GM21360 (cell line): ENCODE results near the gene MEI4.
"Not testable (repeated sequence)": the region's sequence is repeated elsewhere in the genome, so short reads cannot be mapped to it uniquely, and the experiment has no call there.

ENCODE experiments used
- ATAC-seq: cut with Tn5 transposase; IDR thresholded peaks from one replicate; pipeline ENCODE4 v1.9.1; 2021; ENCODE audit warnings: mild to moderate bottlenecking, moderate library complexity; ENCODE audit not compliant: unreplicated experiment

The MEI4 gene

DNA sequence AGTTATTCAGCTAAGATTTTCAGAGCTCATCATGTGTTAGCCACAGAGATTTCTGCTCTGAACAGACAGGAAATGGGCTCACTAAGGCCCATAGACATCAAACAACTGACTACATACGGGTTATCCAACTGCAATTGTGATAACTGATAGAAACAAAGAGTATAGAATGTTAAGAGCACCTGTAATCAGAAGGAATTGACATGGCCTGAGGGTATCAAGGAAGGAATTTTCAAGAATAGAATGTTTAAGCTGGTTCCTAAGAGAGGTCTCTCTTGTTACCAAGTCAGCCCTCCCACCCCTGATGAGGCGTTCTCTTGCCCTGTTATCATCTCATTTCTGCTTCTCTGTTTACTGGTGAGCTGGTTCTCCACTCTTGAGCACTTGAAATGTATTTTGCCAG, at the start of gene MEI4:
Gene MEI4, plus strand, starts transcription at position 301 of the 400 bp plus-strand sequence. CDS start 37,633 bp downstream, outside the sequence.
- no peak for ATAC-seq

- no peak for ATAC-seq
These were observed 48.4 kb upstream of the MEI4 start for GRCh38 chr6:77604476-77604875.

DNA sequence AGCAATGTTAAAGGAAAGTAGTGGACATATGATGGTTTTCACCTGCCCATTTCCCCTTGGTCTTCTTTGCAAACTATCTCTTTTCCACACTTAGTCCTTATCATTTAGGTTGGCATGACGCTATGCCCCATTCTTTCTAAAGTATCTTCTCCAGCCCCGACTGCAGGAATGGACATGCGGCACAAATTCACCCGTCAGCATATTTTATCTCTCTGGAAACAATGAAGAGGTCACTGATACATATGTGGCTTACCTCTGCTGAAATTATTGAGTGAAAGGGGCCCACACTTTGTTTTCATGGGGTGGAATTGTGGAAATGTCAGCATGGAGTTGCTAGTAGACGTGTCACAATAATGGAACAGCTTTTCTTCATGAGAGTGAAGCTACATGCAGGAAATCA, 45.8 kb upstream of the MEI4 start:
- no peak for ATAC-seq

DNA sequence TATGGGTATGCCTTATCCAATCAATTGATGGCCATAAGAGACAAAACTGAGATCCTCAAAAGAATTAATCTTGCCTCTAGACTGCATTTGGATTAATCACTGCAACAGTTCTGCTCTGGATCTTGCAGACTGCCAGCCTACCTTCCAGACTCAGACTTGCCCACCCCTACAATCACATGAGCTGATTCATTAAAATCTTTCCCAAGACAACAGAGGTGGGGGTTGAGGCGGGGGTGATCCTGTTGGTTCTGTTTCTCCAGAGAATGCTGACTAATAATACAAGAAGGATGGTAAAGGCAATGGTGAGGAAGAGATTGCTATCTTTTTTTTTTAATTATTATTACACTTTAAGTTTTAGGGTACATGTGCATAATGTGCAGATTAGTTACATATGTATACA, 43.7 kb upstream of the MEI4 start:
- no peak for ATAC-seq

- no peak for ATAC-seq
These were observed 33.7 kb upstream of the MEI4 start for GRCh38 chr6:77619114-77619513.

- peak; percentile 57 for ATAC-seq
These were observed 32.5 kb upstream of the MEI4 start for GRCh38 chr6:77620278-77620882.

GRCh38 chr6:77624515-77624914, 28.3 kb upstream of the MEI4 start:
- no peak for ATAC-seq

DNA sequence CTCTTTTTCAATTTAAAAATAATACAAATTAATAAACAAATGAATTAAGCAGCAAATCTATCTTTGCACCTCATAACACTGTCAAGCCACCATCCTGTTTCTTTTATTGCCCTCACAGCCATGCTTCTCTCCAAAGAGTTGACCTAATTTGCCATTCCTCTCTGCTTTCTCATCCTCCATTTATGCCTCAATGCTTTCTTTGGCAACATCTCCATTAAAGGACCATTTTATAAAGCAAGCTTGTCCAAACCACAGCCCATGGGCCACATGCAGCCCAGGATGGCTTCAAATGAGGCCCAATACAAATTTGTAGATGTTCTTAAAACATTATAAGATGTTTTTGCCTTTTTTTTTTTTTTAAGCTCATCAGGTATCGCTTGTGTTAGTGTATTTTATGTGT, 26.4 kb upstream of the MEI4 start:
- ATAC-seq = no peak

- no peak for ATAC-seq
These were observed 22.8 kb upstream of the MEI4 start for GRCh38 chr6:77630014-77630413.

DNA sequence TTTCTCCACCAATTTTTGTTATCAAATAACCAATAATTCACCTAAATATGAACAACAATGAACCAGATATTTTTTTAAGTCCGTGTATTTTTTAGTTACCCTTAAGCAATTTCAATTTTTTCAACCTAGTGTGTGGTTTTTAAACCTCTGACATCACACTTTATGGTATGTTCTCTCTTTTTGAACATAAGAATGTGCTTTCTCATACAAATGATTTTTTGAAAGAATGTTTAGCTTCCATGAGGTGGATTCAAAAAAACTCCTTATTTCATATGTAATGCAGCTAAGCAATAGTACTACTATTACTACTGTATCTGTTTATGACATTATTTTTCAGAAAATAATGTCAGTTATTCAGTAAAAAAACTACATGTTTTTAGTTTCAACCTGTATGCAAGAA, 19.4 kb upstream of the MEI4 start:
- ATAC-seq = no peak

- no peak for ATAC-seq
These were observed 18.7 kb upstream of the MEI4 start for GRCh38 chr6:77633993-77634715.

DNA sequence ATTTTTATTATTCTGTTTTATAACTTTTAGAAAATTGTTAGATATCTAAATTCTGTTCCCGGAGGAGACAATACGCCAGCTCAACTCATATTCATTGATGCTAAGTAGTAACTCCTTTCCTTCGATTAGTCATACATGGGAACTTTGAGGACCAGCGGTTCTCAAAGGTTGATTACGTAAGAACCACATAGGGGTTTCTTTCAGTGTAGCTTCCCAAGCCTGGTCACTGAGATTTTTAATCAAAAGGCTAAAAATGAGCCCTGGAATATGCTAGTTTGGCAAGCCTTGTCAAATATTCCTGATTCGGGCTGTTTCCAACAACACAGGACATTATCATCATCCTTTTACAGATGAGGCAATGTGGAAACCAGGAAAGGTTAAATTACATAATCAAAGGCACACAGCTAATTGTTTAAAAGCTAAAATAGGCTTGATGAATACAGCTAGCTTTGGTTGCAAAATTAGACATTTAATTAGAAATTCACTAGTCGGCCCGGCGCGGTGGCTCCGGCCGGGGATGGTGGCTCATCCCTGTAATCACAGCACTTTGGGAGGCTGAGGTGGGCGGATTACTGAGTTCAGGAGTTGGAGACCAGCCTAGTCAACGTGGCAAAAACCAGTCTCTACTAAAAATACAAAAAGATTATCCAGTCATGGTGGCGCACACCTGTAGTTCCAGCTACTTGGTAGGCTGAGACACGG, 14.6 kb upstream of the MEI4 start:
- ATAC-seq = no peak

DNA sequence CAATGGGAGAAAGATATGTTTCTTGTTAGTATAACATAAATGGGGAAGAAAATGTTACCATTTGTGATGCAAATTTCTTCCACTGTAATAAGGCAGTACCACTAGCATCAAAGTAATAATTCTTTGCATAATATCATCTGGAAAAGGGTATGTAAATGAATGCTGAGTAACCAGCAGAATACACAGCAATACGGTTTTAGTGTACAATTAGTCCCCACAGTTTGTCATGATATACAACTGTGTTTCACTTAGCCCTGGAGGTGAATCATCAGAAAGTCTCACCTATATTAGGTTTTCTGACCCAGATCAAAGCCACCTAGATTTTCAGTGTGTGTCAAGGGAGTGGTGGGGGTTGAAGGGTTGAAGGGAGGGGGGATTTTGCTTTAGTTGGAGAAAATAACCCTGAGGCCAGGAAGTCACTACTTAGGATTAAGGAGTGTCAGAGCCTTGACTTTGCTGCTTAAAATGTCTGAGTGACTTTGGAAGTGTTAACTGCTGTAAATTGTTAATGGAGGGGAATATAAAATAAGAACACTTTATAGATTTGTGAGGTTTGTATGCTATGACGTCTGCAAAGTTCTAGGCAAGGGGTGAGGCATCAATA, 8.6 kb upstream of the MEI4 start:
- no peak for ATAC-seq

- peak; percentile 89 for ATAC-seq
These were observed 2.7 kb upstream of the MEI4 start for GRCh38 chr6:77650098-77650663.

GRCh38 chr6:77653816-77654215, 977 bp downstream of the MEI4 start:
- ATAC-seq = no peak

DNA sequence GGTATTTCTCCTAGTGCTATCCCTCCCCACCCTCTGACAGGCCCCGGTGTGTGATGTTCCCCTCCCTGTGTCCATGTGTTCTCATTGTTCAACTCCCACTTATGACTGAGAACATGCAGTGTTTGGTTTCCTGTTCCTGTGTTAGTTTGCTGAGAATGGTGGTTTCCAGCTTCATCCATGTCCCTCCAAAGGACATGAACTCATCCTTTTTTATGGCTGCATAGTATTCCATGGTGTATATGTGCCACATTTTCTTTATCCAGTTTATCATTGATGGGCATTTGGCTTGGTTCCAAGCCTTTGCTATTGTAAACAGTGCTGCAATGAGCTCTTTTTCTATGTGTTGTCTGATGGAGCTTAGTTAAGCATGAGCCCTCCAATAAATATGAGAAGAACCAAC, 2.2 kb downstream of the MEI4 start:
- not testable (repeated sequence) for ATAC-seq

- no peak for ATAC-seq
These were observed 4.3 kb downstream of the MEI4 start for GRCh38 chr6:77656999-77657764.

DNA sequence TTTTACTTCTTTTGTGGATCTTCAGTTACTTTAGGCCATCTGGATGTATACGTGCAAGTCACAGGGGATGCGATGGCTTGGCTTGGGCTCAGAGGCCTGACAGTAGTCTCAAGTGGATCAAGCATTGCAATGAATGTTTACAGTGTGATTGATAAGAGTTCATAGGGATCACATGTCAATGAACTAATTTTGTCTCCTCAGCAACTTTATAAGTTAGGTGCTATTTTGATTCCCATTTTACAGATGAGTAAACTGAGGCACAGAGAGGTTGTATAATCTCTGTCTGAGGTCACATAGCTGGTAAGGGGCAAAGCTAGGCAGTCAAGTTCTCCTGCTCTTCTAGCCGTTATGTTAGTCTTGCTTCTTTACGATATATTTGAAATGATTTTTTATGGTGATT, 13.5 kb downstream of the MEI4 start:
- no peak for ATAC-seq

DNA sequence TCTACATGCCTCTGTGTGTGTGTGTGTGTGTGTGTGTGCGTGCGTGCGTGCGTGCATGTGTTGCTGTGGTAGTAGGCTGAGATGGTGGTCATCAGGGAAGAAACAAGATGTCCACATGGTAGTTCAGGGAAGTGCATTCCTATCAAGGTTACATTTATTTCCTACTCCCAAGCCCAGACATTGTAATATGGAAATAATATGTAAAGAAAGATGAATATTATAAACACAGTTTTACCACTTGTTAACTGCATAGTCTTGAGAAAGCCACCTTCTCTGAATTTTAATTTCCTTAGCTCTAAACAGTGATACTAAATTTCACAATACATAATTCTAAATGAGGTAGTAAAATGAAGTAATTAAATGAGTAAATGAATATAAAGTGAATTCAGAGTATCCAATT, 14.0 kb downstream of the MEI4 start:
- ATAC-seq = no peak

DNA sequence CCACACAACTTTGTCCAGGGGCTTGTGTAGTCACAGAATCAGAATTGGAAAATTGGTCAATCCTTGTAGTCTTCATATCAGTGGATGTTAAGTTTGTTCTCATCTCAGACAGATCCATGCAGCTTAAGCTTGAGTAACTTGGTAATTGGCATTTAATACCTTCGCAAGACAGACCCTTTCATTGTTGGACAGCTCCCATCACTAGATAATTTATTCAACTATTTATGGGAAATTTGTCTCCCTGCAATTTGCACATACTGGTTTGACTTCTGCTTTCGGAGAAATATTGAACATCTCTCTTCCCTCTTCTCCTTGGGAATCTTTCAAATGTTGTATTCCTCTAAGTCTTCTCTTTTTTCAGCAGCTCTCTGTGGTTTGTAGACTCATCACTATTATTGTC, 17.1 kb downstream of the MEI4 start:
- ATAC-seq = no peak

DNA sequence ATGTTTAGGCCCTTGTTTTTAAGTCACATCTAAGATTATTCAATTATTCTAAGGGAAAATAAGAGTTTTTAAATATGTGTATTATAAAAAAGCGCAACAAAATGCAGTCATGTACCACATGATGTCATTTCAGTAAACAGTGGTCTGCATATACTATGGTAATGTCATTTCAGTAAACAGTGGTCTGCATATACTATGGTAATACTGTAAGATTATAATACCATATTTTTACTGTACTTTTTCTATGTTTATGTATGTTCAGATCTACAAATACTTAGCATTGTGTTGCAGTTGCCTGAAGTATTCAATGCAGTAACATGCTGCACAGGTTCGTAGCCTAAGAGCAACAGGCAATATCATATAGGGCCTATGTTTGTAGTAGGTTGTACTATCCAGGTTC, 21.4 kb downstream of the MEI4 start:
- ATAC-seq = no peak
